MM.1S (cell line): ENCODE data around the gene TMEM179.

ENCODE experiments used
- DNase-seq: peaks from one replicate; pipeline ENCODE4 v3.0.0-alpha.2; 2015
- H2AFZ ChIP-seq: fragments of 300-600 bp; sonication (generic); 2 replicates; pipeline ENCODE4 v1.6.0; 2016; ENCODE audit warnings: antibody characterized with exemption, low read length
- H3F3A ChIP-seq: fragments of 300-600 bp; sonication (generic); 2 replicates; pipeline ENCODE4 v1.6.1; 2016; ENCODE audit warnings: mild to moderate bottlenecking, antibody characterized with exemption, low read length, moderate library complexity, mixed read lengths; ENCODE audit not compliant: insufficient read depth
- H3K27ac ChIP-seq: fragments of 300-600 bp; sonication (generic); 2 replicates; pipeline ENCODE4 v1.5.1; 2016; ENCODE audit warnings: mild to moderate bottlenecking, low read length
- H3K27me3 ChIP-seq: fragments of 300-600 bp; sonication (generic); replicated peaks from 2 replicates; pipeline ENCODE4 v1.6.0; 2016; ENCODE audit warnings: low read length; ENCODE audit not compliant: insufficient read depth
- H3K36me3 ChIP-seq: fragments of 300-600 bp; sonication (generic); replicated peaks from 2 replicates; pipeline ENCODE4 v1.6.1; 2016; ENCODE audit warnings: mild to moderate bottlenecking, low read length, mixed read lengths; ENCODE audit not compliant: insufficient read depth
- H3K4me1 ChIP-seq: fragments of 300-600 bp; sonication (generic); 2 replicates; pipeline ENCODE4 v1.6.1; 2016; ENCODE audit warnings: low read length, mixed read lengths
- H3K4me2 ChIP-seq: fragments of 300-600 bp; sonication (generic); 2 replicates; pipeline ENCODE4 v1.6.0; 2016; ENCODE audit warnings: low read depth, low read length
- H3K4me3 ChIP-seq: fragments of 300-600 bp; sonication (generic); 2 replicates; pipeline ENCODE4 v1.5.1; 2016; ENCODE audit warnings: low read length, mixed read lengths
- H3K79me2 ChIP-seq: fragments of 300-600 bp; sonication (generic); 2 replicates; pipeline ENCODE4 v1.6.1; 2016; ENCODE audit warnings: mixed run types, low read length, mixed read lengths
- H3K9ac ChIP-seq: fragments of 300-600 bp; sonication (generic); 2 replicates; pipeline ENCODE4 v1.6.1; 2016; ENCODE audit warnings: low read length, mixed read lengths
- H3K9me2 ChIP-seq: fragments of 300-600 bp; sonication (generic); replicated peaks from 2 replicates; pipeline ENCODE4 v1.6.1; 2016; ENCODE audit warnings: mild to moderate bottlenecking, low read length, mixed read lengths; ENCODE audit not compliant: insufficient read depth
- H3K9me3 ChIP-seq: fragments of 300-600 bp; sonication (generic); replicated peaks from 2 replicates; pipeline ENCODE4 v1.6.1; 2016; ENCODE audit warnings: mild to moderate bottlenecking, low read length, mixed read lengths; ENCODE audit not compliant: insufficient read depth
- H4K20me1 ChIP-seq: fragments of 300-600 bp; sonication (generic); 2 replicates; pipeline ENCODE4 v1.6.1; 2016; ENCODE audit warnings: mild to moderate bottlenecking, low read length, moderate library complexity, mixed read lengths; ENCODE audit not compliant: insufficient read depth
- CTCF ChIP-seq: fragments of 300-600 bp; sonication (generic); IDR thresholded peaks from 2 replicates; pipeline ENCODE4 v1.5.1; 2016; ENCODE audit warnings: antibody characterized with exemption, low read length, mixed read lengths
- EZH2 ChIP-seq: fragments of 300-600 bp; sonication (generic); optimal IDR thresholded peaks from 2 replicates; pipeline ENCODE3; 2017; ENCODE audit warnings: low read depth, mild to moderate bottlenecking, antibody characterized with exemption, low read length, mixed read lengths
- EZH2phosphoT487 ChIP-seq: fragments of 300-600 bp; sonication (generic); IDR thresholded peaks from 2 replicates; pipeline ENCODE4 v1.6.1; 2018; ENCODE audit warnings: antibody characterized with exemption, low read length

Gene TMEM179

GRCh38 chr14:104591506-104592291 is 12.9 kb downstream of the TMEM179 start:
- Histone ChIP-seq H3K9me2 (no peaks in the 10 kb centered on the region), H2AFZ (no peak overlapping the region), H4K20me1 (no peaks in the 10 kb centered on the region), H3K4me2 (no peak overlapping the region), H3K27ac (no peak overlapping the region), H3F3A (no peaks in the 10 kb centered on the region), H3K9ac (no peak overlapping the region), H3K27me3 (peaks cover 33% of the 10 kb centered on the region), H3K4me3 (no peak overlapping the region), H3K4me1 (no peaks in the 10 kb centered on the region), H3K36me3 (no peaks in the 10 kb centered on the region), H3K9me3 (no peaks in the 10 kb centered on the region), H3K79me2 (no peaks in the 10 kb centered on the region)
- no peak for DNase-seq
- TF ChIP-seq EZH2phosphoT487 (no peak), EZH2 (no peak), CTCF (no peak)

- H3K27me3 ChIP-seq, result peaks cover 33% of the 10 kb centered on the region
- no peak overlapping the region for H3K9ac ChIP-seq
- no peaks in the 10 kb centered on the region for H3K36me3 ChIP-seq
Observed at GRCh38 chr14:104591031-104591430, 13.5 kb downstream of the TMEM179 start.

GRCh38 chr14:104590240-104590965 is 14.2 kb downstream of the TMEM179 start:
- H3K27me3 ChIP-seq, result peaks cover 38% of the 10 kb centered on the region
- no peak for DNase-seq
- no peaks in the 10 kb centered on the region for H3K79me2 ChIP-seq
- no peak overlapping the region for H3K9ac ChIP-seq
- no peaks in the 10 kb centered on the region for H3K9me3 ChIP-seq
- H3K27ac ChIP-seq, result no peak overlapping the region
- no peaks in the 10 kb centered on the region for H3F3A ChIP-seq
- H3K36me3 ChIP-seq, result no peaks in the 10 kb centered on the region
- no peaks in the 10 kb centered on the region for H4K20me1 ChIP-seq
- no peak overlapping the region for H2AFZ ChIP-seq
- H3K4me2 ChIP-seq, result no peak overlapping the region
- no peak for TF ChIP-seq EZH2phosphoT487
- no peak for TF ChIP-seq EZH2
- TF ChIP-seq CTCF, result no peak
- H3K9me2 ChIP-seq, result no peaks in the 10 kb centered on the region
- no peak overlapping the region for H3K4me3 ChIP-seq
- H3K4me1 ChIP-seq, result no peaks in the 10 kb centered on the region

More at GRCh38 chr14:104591031-104591430, 13.5 kb downstream of the TMEM179 start:
- no peaks in the 10 kb centered on the region for H4K20me1 ChIP-seq
- H3K4me2 ChIP-seq, result no peak overlapping the region
- H2AFZ ChIP-seq, result no peak overlapping the region
- DNase-seq, result no peak
- TF ChIP-seq EZH2phosphoT487 (no peak), EZH2 (no peak), CTCF (no peak)
- H3K9me3 ChIP-seq, result no peaks in the 10 kb centered on the region
- no peaks in the 10 kb centered on the region for H3K4me1 ChIP-seq
- no peaks in the 10 kb centered on the region for H3F3A ChIP-seq
- H3K9me2 ChIP-seq, result no peaks in the 10 kb centered on the region
- no peaks in the 10 kb centered on the region for H3K79me2 ChIP-seq
- H3K4me3 ChIP-seq, result no peak overlapping the region
- no peak overlapping the region for H3K27ac ChIP-seq
